ENCODE measurements around the gene DNAJB12.

The DNAJB12 gene

DNA sequence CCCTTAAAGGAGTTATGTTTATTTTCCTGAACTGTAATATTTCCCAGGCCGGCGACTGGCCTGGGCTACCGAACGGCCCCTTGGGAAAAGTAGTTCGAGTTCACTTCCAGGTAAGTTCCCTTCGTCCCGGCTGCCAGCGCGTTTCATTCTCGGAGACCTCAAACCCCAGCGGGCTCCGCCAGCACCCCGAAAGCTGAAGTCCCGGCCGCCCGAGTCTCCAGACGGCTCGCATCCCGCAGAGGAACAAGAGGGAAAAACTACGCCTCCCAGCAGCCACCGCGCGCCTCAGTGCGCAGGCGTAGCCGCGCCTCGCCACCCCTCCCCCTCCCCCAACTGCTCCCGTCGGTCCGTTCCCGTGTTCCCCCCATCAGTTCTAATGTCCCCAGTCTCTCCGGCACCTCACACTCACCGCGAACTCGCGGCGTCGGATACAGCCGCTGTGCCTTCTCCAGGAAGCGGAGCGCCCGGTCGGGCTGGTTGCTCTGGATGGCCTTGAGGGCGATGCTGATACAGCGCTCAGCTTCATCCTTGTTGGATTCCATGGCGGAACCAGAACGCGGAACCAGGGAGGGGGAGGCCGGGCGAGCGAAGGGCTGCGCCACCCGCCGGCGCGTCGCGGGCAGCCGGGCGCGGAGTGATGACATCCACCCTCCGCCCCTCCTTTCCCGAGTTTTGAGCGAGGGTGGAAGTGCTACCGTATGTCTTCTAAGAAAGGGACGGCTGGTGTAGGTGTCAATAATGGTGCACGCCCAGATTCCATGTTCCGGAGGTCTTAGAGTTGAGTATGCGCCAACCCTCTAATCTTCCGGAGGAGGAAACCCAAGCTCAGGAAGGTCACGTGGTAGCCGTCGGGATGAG is at the start of gene DNAJB12 (continued):
- TF ChIP-seq, protein P1, sequence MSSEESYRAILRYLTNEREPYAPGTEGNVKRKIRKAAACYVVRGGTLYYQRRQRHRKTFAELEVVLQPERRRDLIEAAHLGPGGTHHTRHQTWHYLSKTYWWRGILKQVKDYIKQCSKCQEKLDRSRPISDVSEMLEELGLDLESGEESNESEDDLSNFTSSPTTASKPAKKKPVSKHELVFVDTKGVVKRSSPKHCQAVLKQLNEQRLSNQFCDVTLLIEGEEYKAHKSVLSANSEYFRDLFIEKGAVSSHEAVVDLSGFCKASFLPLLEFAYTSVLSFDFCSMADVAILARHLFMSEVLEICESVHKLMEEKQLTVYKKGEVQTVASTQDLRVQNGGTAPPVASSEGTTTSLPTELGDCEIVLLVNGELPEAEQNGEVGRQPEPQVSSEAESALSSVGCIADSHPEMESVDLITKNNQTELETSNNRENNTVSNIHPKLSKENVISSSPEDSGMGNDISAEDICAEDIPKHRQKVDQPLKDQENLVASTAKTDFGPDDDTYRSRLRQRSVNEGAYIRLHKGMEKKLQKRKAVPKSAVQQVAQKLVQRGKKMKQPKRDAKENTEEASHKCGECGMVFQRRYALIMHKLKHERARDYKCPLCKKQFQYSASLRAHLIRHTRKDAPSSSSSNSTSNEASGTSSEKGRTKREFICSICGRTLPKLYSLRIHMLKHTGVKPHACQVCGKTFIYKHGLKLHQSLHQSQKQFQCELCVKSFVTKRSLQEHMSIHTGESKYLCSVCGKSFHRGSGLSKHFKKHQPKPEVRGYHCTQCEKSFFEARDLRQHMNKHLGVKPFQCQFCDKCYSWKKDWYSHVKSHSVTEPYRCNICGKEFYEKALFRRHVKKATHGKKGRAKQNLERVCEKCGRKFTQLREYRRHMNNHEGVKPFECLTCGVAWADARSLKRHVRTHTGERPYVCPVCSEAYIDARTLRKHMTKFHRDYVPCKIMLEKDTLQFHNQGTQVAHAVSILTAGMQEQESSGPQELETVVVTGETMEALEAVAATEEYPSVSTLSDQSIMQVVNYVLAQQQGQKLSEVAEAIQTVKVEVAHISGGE (tag by site-specific recombination; conservative IDR thresholded peaks at IDR 0.05; ENCODE audit: low read depth) = peak; percentile 98
- TF ChIP-seq ZNF366 (tag by site-specific recombination; conservative IDR thresholded peaks at IDR 0.05) (peak; percentile 97), ZNF548 (tag by site-specific recombination; IDR thresholded peaks at IDR 0.05) (no peak), HOXA7 (CRISPR knock-in tag; IDR thresholded peaks at IDR 0.05; ENCODE audit: borderline replicate concordance) (no peak), KLF8 (tag by site-specific recombination; IDR thresholded peaks at IDR 0.05) (no peak; the same call in none of the 2 replicates), ZNF837 (tag by site-specific recombination; IDR thresholded peaks at IDR 0.05) (no peak), KLF1 (tag by site-specific recombination; IDR thresholded peaks at IDR 0.05) (peak; percentile 87; the same call in 1 of the 2 replicates), REPIN1 (tag by site-specific recombination; IDR thresholded peaks at IDR 0.05; ENCODE audit: low read depth) (peak; percentile 97), ZBTB17 (tag by site-specific recombination; IDR thresholded peaks at IDR 0.05) (peak; percentile 98), ZNF585B (tag by site-specific recombination; IDR thresholded peaks at IDR 0.05) (no peak; the same call in 1 of the 2 replicates), YY2 (tag by site-specific recombination; IDR thresholded peaks at IDR 0.05) (peak; percentile 96), ZNF169 (tag by site-specific recombination; IDR thresholded peaks at IDR 0.05) (no peak), ZNF560 (tag by site-specific recombination; IDR thresholded peaks at IDR 0.05; ENCODE audit: borderline replicate concordance) (no peak), ZNF354C (tag by site-specific recombination; IDR thresholded peaks at IDR 0.05; ENCODE audit: borderline replicate concordance, low read depth) (no peak), ZNF302 (tag by site-specific recombination; IDR thresholded peaks at IDR 0.05; ENCODE audit: low read depth) (no peak), ZNF623 (tag by site-specific recombination; IDR thresholded peaks at IDR 0.05) (no peak; the same call in 1 of the 2 replicates)
- TF ChIP-seq, protein P2, sequence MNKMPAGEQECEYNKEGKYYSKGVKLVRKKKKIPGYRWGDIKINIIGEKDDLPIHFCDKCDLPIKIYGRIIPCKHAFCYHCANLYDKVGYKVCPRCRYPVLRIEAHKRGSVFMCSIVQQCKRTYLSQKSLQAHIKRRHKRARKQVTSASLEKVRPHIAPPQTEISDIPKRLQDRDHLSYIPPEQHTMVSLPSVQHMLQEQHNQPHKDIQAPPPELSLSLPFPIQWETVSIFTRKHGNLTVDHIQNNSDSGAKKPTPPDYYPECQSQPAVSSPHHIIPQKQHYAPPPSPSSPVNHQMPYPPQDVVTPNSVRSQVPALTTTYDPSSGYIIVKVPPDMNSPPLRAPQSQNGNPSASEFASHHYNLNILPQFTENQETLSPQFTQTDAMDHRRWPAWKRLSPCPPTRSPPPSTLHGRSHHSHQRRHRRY (tag by site-specific recombination; IDR thresholded peaks at IDR 0.05) = no peak; the same call in 1 of the 2 replicates
- TF ChIP-seq, protein P3, sequence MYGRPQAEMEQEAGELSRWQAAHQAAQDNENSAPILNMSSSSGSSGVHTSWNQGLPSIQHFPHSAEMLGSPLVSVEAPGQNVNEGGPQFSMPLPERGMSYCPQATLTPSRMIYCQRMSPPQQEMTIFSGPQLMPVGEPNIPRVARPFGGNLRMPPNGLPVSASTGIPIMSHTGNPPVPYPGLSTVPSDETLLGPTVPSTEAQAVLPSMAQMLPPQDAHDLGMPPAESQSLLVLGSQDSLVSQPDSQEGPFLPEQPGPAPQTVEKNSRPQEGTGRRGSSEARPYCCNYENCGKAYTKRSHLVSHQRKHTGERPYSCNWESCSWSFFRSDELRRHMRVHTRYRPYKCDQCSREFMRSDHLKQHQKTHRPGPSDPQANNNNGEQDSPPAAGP (tag by site-specific recombination; IDR thresholded peaks at IDR 0.05) = peak; percentile 98
- TF ChIP-seq, protein P4, sequence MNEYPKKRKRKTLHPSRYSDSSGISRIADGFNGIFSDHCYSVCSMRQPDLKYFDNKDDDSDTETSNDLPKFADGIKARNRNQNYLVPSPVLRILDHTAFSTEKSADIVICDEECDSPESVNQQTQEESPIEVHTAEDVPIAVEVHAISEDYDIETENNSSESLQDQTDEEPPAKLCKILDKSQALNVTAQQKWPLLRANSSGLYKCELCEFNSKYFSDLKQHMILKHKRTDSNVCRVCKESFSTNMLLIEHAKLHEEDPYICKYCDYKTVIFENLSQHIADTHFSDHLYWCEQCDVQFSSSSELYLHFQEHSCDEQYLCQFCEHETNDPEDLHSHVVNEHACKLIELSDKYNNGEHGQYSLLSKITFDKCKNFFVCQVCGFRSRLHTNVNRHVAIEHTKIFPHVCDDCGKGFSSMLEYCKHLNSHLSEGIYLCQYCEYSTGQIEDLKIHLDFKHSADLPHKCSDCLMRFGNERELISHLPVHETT (tag by site-specific recombination; IDR thresholded peaks at IDR 0.05) = peak; percentile 70; the same call in 1 of the 2 replicates
- TF ChIP-seq, protein P5, sequence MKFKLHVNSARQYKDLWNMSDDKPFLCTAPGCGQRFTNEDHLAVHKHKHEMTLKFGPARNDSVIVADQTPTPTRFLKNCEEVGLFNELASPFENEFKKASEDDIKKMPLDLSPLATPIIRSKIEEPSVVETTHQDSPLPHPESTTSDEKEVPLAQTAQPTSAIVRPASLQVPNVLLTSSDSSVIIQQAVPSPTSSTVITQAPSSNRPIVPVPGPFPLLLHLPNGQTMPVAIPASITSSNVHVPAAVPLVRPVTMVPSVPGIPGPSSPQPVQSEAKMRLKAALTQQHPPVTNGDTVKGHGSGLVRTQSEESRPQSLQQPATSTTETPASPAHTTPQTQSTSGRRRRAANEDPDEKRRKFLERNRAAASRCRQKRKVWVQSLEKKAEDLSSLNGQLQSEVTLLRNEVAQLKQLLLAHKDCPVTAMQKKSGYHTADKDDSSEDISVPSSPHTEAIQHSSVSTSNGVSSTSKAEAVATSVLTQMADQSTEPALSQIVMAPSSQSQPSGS (tag by site-specific recombination; IDR thresholded peaks at IDR 0.05; ENCODE audit: low read depth) = no peak; the same call in 1 of the 2 replicates
- TF ChIP-seq, protein P6, sequence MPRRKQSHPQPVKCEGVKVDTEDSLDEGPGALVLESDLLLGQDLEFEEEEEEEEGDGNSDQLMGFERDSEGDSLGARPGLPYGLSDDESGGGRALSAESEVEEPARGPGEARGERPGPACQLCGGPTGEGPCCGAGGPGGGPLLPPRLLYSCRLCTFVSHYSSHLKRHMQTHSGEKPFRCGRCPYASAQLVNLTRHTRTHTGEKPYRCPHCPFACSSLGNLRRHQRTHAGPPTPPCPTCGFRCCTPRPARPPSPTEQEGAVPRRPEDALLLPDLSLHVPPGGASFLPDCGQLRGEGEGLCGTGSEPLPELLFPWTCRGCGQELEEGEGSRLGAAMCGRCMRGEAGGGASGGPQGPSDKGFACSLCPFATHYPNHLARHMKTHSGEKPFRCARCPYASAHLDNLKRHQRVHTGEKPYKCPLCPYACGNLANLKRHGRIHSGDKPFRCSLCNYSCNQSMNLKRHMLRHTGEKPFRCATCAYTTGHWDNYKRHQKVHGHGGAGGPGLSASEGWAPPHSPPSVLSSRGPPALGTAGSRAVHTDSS (tag by site-specific recombination; IDR thresholded peaks at IDR 0.05) = 0 out of 2 replicates have a peak, but pooled peaks have one; percentile 16
- TF ChIP-seq, protein P7, sequence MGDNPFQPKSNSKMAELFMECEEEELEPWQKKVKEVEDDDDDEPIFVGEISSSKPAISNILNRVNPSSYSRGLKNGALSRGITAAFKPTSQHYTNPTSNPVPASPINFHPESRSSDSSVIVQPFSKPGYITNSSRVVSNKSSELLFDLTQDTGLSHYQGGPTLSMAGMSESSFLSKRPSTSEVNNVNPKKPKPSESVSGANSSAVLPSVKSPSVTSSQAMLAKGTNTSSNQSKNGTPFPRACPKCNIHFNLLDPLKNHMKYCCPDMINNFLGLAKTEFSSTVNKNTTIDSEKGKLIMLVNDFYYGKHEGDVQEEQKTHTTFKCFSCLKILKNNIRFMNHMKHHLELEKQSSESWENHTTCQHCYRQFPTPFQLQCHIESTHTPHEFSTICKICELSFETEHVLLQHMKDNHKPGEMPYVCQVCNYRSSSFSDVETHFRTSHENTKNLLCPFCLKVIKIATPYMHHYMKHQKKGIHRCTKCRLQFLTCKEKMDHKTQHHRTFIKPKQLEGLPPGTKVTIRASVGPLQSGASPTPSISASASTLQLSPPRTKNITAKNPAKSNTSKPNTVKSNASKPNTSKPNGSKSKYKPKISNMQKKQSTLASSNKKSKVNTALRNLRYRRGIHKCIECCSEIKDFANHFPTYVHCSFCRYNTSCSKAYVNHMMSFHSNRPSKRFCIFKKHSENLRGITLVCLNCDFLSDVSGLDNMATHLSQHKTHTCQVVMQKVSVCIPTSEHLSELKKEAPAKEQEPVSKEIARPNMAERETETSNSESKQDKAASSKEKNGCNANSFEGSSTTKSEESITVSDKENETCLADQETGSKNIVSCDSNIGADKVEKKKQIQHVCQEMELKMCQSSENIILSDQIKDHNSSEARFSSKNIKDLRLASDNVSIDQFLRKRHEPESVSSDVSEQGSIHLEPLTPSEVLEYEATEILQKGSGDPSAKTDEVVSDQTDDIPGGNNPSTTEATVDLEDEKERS (tag by site-specific recombination; IDR thresholded peaks at IDR 0.05) = no peak
- TF ChIP-seq, protein P8, sequence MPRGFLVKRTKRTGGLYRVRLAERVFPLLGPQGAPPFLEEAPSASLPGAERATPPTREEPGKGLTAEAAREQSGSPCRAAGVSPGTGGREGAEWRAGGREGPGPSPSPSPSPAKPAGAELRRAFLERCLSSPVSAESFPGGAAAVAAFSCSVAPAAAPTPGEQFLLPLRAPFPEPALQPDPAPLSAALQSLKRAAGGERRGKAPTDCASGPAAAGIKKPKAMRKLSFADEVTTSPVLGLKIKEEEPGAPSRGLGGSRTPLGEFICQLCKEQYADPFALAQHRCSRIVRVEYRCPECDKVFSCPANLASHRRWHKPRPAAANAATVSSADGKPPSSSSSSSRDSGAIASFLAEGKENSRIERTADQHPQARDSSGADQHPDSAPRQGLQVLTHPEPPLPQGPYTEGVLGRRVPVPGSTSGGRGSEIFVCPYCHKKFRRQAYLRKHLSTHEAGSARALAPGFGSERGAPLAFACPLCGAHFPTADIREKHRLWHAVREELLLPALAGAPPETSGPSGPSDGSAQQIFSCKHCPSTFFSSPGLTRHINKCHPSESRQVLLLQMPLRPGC (tag by site-specific recombination; IDR thresholded peaks at IDR 0.05) = peak; percentile 89
